Measurements from ENCODE around the gene STPG4.

GRCh38 chr2:47169784-47170183 is 14.7 kb upstream of the STPG4 start:
- TF ChIP-seq CTCF (IDR thresholded peaks at IDR 0.05) (no peak), EP300 (IDR thresholded peaks at IDR 0.05; ENCODE audit: low read depth) (no peak), POLR2A (IDR thresholded peaks at IDR 0.05) (no peak)

All from transverse colon (tissue), 3 donors.